ENCODE measurements around the gene RADIL.

Gene RADIL

GRCh38 chr7:4789194-4790077 is 94.1 kb downstream of the RADIL start:
- DNase-seq, result no peak

GRCh38 chr7:4788627-4789189 is 94.8 kb downstream of the RADIL start:
- DNase-seq, result no peak

GRCh38 chr7:4787947-4788626 is 95.4 kb downstream of the RADIL start:
- DNase-seq, result no peak

- DNase-seq, result no peak
These were observed 96.0 kb downstream of the RADIL start for GRCh38 chr7:4787541-4787940.

GRCh38 chr7:4786015-4786414 is 97.5 kb downstream of the RADIL start:
- no peak for DNase-seq

- no peak for DNase-seq
These were observed 98.1 kb downstream of the RADIL start for GRCh38 chr7:4785371-4785770.

- DNase-seq, result no peak
These were observed 98.7 kb downstream of the RADIL start for GRCh38 chr7:4784799-4785198.

GRCh38 chr7:4783762-4784351 is 99.7 kb downstream of the RADIL start:
- no peak for DNase-seq

- no peak for DNase-seq
These were observed 100.2 kb downstream of the RADIL start for GRCh38 chr7:4783292-4783652.

- DNase-seq, result no peak
These were observed 100.9 kb downstream of the RADIL start for GRCh38 chr7:4782333-4783291.

GRCh38 chr7:4781366-4782069 is 102.0 kb downstream of the RADIL start:
- DNase-seq, result no peak

GRCh38 chr7:4779118-4779517 is 104.4 kb downstream of the RADIL start:
- no peak for DNase-seq

- no peak for DNase-seq
These were observed 107.5 kb downstream of the RADIL start for GRCh38 chr7:4775848-4776623.

- peak; percentile 85 for DNase-seq
These were observed 108.2 kb downstream of the RADIL start, which contains the start of gene AP5Z1 for GRCh38 chr7:4775250-4775847. Gene AP5Z1 (plus strand): TSS chr7:4775623. CDS start chr7:4775716, 93 bp downstream.

GRCh38 chr7:4774658-4775249 is 108.8 kb downstream of the RADIL start:
- DNase-seq, result peak; percentile 57

- DNase-seq, result no peak
These were observed 109.5 kb downstream of the RADIL start for GRCh38 chr7:4774007-4774406.

GRCh38 chr7:4772306-4772705 is 111.2 kb downstream of the RADIL start:
- no peak for DNase-seq

GRCh38 chr7:4771737-4772136 is 111.8 kb downstream of the RADIL start:
- DNase-seq, result no peak

- DNase-seq, result no peak
These were observed 112.6 kb downstream of the RADIL start for GRCh38 chr7:4770886-4771285.

GRCh38 chr7:4769761-4770160 is 113.8 kb downstream of the RADIL start:
- DNase-seq, result no peak
